GM21526 (cell line): ENCODE measurements around the gene BST1.
"Not testable (repeated sequence)": the region's sequence is repeated elsewhere in the genome, so short reads cannot be mapped to it uniquely, and the experiment has no call there.

ENCODE experiments used
- ATAC-seq: cut with Tn5 transposase; IDR thresholded peaks from one replicate; pipeline ENCODE4 v1.9.1; 2021; ENCODE audit warnings: moderate library complexity; ENCODE audit not compliant: unreplicated experiment, low FRiP score

Gene BST1

DNA sequence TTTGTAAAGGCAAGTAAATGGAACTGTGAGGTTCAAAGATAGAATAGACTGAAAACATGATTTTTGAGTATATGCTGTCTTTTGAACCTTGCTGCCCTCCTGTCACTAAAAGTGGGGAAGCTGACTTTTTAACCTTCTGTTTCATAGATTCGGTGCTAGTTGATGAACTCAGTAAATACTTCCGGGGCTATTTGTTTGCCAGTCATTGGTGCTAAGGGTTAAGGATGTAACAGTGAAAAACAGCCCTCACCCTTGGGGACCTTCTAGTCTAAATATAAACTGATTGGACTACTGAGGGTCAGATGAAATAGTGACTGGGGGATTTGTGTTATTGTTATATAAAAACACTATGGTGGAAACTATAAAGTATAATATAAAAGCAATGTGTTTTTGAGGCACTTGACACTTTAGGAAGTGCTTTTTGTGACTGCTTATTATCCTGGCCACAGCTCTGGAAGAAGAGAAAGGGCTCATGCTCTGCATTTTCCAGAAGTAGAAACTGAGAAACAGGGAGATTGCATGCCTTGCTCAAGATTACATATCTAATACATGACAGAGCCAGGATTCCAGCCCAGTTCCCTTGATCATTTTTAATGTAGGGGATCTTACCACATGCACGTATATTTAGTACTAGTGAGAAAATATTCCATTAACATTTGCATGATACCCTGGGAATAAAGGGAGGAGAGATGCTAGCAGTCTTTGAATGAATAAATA lies 3.9 kb downstream of the BST1 start:
- no peak for ATAC-seq

DNA sequence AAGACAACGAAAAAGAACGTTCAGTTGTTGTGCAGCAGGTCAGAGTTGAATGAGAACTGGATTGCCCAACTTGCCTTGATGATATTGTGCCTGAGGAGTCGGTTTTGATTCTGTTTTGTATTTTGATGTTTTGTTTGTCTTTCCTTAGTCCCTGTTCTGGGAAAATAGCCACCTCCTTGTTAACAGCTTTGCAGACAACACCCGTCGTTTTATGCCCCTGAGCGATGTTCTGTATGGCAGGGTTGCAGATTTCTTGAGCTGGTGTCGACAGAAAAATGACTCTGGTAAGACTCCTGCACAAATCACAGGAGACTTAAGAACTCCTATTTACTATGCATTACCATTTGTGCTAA lies 4.5 kb downstream of the BST1 start:
- ATAC-seq = no peak

DNA sequence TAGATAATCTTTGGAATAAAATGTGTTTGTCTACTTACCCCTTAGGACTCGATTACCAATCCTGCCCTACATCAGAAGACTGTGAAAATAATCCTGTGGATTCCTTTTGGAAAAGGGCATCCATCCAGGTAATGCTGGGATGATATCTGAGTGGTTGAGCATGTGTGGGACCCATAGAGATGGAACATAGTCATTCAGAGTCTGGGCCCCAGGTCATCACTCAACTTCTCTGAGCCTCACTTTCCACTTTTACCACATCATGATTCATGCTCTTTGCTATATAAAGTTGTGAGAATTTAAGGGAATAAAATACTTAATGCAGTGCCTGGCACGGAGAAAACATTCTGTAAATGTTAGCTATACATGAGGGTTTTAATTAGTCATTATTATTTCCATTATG lies 8.9 kb downstream of the BST1 start:
- no peak for ATAC-seq

DNA sequence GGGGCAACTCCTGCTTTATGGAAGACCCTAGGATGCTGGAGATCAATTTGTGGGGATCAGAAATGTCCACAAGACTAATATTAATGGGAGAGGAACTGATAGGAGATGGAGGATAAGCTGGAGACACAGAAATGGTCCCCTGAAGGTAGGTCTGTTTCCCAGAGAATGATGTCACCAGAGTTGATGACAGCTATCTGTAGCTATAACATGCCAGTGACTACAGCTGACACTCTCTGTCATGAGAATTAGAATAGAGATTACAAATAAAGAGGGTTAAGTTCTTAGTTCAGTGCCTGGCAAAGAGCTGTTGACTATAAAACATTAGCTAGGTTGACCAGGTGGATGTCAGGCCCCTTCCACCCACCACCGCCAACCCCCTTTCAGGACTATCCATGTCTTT lies 9.3 kb downstream of the BST1 start:
- ATAC-seq = no peak

DNA sequence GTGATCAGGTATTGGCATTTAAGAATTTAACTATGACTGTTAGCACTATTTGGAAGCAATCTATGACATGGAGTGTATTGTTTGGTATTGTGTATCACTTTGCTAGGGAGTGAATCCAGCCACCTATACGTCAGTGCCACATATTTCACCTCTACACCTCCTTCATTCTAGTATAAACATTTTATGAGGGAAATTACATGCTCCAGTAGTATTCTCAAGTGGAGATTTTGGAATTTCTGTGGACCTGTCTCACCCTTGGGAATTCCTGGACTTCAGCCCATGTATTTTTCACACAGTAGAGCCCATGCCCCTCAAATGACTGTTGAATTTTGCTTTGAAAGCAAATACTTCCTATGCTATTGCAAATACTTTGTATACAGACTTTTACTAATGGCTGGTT lies 11.3 kb downstream of the BST1 start:
- ATAC-seq = no peak

DNA sequence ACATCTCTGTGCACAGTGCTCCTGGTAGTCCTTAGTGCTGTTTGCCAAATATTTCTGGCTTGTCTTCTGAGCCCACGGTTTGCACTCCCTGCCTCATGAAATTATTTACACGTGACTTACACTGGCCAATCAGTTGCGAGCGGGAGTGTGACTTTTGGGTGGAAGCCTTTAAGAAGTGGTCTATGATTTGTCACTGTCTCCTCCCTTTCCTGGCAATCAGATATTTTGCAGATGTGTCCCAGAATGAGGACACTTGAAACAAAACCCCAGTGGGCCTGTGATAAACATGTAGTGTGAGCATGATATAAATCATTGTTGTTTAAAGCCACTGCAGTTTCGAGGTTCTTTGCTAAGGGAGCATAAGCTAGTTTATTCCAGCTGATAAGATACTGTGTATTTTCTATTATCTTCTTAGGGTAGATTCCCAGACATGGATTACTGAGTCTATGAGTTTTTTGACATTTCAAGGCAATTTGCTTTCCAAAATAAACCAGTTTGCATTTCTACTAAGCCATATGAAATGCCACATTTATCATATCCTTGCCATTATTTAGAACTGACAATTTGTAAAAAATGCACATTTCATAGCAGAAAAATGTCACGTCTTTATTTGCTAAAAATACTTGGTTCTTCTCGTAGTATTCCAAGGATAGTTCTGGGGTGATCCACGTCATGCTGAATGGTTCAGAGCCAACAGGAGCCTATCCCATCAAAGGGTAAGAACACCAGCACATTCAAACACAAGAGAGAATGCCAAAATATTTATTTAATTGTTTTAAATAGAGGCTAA lies 12.0 kb downstream of the BST1 start:
- no peak for ATAC-seq

DNA sequence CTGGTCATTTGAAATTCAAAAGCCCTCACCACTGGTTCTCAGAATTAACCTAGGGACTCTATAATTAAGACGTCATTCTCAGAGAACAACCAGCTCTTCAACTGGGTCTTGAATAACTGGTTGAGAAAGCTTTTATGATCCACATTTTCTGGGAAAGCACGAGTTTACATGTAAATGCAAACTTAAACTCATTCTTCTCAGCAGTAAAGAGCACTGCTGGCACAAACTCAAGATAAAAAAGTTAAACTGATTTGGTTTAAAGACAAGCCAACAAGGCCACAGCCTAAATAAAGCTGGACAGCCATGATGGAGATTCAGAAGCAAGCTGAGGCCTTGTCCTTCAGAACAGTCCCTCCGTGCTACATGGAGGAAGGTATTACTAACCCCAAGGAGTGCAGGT lies 13.2 kb downstream of the BST1 start:
- ATAC-seq = no peak

DNA sequence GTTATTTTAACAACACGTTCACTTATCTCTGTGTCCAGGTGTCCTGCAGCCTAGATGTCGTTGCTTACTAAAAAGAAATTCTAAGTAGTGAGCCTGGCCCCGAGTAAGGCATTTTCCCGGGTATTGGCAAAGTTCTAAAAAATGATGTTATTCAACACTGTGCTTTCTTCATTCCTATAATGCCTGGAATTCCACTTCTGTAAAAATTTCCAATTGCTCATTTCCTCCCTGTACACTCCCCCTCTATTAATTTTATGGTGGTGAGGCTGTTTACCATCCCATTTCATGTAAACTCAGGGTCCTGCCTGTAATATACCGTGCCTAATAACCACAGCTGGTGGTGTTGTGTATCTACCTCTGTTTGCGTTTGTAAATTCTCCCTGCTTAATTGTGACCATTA lies 14.2 kb downstream of the BST1 start:
- ATAC-seq = no peak

DNA sequence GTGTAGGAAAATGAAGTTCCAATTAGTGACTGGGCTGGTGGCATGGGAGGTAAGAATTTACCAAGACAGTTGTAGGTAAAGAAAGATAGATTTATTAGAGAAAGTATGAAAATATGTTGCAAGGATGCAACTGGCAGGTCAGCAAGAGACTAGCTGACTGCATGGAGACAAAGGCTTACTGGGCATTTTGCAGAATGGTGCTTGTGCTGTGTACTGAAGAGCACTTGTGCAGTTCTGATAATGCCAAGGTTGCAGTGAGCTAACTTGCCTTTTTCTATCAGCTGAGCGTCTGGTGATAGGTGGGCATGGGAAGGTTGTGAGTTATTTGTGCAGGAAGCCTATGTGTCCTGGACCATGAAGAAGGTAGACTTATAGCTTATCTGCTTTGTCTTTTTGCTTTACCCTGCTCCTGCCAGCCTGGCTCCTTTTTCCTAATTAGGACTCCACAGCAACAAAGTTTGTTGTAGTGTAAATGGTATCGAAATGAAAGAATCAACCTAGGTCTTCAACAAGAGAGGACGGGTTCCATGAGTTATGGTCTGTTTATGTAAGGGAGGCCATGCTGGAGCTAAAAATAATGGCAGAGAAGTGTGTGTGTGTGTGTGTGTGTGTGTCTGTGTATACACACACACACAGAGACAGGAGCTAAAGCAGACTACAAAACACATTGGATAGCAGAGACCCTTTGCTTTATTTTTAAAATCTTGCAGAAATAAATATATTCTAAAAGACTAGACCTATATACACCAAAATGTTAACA lies 15.0 kb downstream of the BST1 start:
- no peak for ATAC-seq

DNA sequence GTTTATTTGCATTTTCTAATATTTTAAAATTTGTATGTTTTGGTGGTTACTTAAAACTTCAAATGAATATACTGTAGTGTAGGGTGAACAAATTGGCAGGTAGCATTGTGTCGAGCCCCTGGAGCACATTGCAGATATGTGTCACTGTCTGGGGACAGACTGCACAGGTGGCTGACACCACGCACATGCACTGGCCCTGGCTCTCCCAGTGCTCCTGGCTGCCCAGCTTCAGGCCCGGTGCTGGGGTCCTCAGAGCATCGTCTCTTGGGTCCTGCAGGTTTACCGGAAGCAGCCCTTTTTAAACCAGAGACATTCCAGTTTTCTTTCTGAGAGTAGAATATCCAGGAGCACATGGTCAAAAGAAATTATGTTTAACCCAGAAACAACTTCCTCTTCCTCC lies 15.6 kb downstream of the BST1 start:
- no peak for ATAC-seq

DNA sequence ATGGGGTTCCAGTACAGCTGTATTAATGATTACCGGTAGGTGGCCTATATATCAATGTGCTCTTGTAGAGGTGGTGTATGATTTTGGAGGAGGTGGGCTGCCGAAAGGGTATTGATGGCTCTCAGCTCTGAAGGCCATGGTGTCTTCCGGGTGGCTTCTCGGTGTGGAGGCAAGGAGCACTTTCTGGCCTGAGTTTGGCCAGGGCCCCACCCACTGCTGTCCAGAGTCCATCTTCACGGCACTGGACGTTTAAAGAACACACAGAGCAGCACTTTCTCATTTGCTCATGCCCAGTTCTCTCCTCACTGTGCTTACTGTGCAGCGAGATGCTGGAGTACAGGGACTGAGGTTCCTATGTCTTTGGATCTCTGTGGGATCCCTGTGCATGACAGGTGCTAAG lies 16.1 kb downstream of the BST1 start:
- ATAC-seq = no peak

DNA sequence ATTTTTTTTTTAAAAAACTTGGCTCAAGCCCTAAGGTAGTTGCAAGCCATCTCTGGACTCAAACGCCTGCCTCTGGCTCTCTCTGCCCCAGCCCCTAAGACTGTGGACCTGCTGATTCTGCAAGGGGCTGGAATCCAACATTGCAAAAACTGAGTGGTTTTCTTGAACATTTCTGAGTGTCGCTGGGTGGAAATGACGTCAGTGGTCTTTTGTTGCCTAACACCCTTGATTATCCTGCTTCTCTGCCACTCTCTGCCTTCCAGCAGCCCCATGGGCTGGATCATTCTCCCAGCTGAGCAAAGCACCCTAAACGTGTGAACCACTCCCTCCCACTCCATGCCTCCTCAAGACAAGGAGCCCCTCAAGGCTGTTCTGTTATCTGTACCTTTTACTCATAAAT lies 16.6 kb downstream of the BST1 start:
- ATAC-seq = no peak

DNA sequence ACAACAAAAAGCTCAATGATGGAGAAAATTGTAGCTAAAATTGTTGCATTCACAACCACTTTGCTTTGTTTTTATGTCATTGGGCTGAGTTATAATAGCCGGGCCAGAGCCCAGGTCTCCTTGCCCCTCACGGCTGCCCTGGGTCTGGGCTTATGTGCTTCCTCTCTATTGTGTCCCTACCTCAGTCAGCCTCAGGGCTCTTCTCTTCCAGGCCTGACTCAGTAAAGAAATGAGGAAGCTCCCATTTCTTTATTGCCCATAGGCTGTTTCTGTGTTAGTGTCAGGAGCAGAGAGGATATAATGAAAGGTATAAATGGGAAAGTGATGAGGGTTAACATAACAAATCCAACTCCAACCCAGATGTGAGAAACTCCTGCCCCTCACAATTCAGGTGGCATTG lies 18.0 kb downstream of the BST1 start:
- no peak for ATAC-seq

DNA sequence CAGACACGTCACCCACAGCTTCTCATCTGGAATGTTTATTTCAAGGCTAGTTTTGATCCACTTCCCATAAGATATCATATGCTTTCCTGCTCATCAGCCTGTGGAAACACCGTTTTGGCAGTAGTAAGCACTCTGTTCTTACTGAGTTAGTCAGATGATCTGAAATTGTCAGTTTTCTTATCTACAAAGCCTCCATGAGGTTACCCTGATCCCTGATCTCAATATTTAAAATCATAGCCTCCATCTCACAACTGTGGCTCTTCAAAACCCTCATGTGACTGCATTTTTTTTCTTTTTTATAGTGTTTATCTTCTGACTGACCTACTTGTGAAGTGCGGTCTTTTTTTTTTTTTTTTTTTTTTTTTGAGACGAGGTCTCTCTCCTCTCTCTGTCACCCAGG lies 22.7 kb downstream of the BST1 start:
- ATAC-seq = no peak

DNA sequence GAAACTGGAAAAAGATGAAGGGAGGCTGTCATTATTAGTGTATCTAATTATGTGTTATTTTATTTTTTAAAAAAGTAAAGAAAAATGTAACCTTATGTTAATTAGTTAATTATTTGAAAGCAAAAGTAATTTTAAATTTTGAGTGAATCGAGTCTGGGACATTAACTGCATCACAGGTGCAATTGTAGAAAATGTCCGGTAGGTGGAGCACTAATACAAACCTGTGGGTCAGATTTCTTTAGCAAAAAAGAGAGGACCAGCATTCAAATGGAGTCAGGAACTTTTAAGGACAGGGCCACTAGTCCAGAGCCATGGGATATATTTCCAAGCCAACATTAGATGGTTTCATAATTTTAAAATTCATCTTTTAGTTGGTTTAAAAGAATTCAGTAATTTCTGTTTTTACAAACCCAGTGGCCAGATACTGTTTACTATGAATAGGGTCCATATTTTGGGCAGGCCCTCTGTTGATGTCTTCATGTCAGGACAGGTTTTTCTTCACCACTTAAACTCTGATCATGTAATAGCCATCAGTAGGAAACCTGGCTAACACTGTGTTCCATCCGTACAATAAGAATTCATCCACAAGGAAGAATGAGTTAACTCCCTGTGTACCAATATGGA lies 27.2 kb downstream of the BST1 start:
- peak; percentile 61 for ATAC-seq

DNA sequence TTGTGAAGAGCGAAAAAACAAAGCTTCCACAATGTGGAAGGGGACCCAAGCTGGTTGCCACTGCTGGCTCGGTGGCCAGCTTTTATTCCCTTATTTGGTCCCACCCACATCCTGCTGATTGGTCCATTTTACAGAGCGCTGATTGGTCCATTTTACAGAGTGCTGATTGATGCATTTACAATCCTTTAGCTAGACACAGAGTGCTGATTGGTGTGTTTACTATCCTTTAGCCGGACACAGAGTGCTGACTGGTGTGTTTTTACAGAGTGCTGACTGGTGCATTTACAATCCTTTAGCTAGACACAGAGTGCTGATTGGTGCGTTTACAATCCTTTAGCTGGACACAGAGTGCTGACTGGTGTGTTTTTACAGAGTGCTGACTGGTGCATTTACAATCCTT lies 30.2 kb downstream of the BST1 start:
- ATAC-seq = not testable (repeated sequence)

DNA sequence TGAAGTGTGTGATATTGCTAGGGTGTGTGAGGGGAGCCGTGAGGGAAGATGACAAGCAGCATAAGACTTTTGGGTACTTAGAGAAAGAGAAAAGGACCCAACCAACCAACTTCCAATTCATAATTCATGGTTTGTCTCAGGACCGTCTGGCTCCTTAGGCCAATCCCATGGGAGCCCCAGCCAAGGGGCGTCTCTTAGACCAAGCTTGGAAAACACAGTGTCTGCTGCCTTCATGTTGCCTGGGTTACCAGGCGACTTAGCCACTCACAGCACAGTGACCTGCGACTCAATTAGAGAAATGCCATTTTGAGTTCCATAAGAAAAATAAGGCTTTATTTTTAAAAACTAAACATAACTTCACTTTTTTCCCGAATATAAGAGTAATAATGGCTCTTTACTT lies 32.7 kb downstream of the BST1 start:
- no peak for ATAC-seq

DNA sequence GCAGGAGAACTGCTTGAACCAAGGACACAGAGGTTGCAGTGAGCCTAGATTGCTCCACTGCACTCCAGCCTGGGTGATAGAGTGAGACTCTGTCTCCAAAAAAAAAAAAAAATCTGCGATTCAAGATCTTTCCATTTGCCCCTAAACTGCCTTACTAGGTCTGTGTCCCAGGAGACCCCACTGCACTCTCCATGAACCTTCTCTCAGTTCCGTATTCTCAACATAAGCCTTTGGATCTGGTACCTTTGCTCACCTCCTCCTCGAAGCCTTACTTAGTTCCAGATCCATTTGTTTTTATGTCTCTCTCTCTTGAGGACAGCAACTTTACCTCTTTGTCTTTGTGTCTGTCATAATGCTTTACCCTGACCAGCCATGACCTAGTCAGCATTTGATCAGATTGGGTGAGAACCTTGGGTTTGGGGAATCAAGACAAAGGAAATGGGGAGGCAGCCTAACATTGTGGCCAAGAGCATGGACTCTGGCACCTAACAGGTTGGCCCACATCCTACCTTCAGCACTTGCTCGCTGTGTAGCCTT lies 33.7 kb downstream of the BST1 start:
- no peak for ATAC-seq

DNA sequence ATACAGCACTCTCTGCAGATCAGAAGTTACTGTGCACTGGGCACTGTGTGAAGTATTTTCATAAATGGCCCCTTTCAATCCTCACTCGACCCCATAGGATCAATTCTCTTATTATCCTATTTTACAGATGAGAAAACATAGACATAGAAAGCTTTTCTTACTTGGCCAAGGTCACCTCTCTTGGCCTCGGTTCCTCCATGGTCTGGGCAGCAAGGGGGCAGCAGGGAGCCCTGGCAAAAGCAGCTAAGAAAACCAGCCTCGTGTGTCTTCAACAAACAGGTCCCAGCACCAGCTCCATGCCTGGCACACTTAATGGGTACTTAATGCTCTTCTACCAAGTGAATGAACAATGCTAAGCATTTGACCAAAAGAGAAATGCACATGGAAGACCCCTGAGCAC lies 34.4 kb downstream of the BST1 start:
- ATAC-seq = no peak

DNA sequence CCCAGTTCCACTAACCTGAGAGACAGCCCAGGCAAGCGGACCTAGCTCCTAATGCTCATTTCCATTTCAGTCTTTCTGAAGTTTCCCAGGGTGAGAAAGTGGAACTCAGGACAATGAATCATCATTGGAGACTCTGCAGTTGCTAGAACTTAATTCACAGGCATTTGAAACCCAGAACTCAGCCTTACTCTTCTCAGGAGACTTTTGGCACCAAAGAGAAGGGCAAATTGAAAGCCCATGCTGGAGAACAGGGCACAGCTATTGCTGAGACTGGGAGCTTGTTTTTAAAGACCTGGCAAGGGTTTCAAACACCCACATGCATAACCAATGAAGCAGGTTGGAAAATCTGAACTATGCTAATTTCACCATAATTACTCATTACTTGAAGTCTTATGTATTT lies 36.0 kb downstream of the BST1 start:
- ATAC-seq = no peak
